KBM-7 (cell line): ENCODE data around the gene SIRT3.
"Not testable (repeated sequence)": the region's sequence is repeated elsewhere in the genome, so short reads cannot be mapped to it uniquely, and the experiment has no call there.

Experiments
- DNase-seq: peaks from one replicate; pipeline ENCODE4 v3.0.0-alpha.2; 2015
- in situ Hi-C: fragments of 300-500 bp; cut with MboI; formaldehyde crosslinking; loops from 2 replicates; pipeline ENCODE4 v1.14.3; 2020; ENCODE audit warnings: low sequenced_read_pairs, low pct_unique_long_range_greater_than_20kb, mixed read lengths

SIRT3 gene

DNA sequence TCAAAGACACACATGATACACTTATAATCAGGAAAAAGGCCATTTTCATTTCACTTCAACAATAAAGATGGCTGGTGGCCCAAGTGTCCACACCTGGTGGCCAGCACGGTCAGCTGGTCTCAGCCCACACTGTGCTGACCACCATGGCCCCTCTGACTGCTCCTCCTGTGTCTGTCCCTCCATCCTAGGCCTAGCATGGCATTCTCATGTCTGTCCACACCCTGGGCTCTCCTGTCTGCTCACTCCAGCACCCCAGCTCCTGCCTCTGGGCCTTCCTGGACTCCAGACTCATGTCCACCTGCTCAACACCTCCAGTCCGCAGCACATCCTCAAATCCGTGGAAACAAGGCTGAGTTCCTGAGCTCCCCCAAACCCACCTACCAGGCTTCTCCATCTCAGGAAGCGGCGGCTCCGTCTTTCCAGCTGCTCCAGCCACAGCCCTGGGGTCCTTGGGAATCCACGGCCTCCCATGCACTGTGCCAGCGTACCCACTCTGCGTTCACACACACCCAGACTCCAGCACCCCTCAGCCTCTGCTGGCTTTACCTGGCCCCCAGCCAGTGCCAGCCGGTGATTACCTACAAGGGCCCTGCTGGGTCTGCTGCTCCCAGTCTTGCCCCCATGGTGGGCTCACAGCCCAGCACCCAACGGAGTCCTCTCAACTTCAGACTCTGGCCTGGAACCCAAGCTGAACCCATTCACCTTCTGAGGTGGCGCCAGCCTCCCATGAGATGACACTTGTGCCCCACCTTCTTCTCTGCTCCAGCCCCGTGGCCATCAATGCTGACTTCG lies 13.9 kb downstream of the SIRT3 start:
- no peak for DNase-seq
- in situ Hi-C loops, result no loop called here

DNA sequence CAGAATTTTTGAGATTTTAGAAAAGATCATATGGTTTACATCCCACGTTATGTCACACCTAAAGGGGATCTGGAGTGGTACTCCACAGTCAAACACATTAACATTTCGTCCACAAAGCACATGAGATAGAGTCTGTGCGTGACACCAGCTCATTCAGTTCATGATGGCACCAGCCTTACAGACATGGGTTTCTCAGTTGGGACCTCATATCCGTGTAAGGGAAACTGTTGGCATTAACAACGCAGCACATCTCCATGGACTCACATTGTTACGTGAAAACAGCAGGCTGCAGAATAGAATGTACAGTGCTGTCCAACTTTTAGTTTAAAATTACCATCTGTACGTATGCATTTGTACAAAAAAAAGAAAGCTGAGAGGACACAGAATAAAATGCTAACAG lies 14.6 kb downstream of the SIRT3 start:
- no peak for DNase-seq
- in situ Hi-C loops, result no loop called here

- DNase-seq, in situ Hi-C loops: not testable (repeated sequence)
Measured at GRCh38 chr11:220641-221215, 15.4 kb downstream of the SIRT3 start.

GRCh38 chr11:218815-219593 lies 17.1 kb downstream of the SIRT3 start:
- in situ Hi-C loops, result no loop called here
- DNase-seq, result no peak

DNA sequence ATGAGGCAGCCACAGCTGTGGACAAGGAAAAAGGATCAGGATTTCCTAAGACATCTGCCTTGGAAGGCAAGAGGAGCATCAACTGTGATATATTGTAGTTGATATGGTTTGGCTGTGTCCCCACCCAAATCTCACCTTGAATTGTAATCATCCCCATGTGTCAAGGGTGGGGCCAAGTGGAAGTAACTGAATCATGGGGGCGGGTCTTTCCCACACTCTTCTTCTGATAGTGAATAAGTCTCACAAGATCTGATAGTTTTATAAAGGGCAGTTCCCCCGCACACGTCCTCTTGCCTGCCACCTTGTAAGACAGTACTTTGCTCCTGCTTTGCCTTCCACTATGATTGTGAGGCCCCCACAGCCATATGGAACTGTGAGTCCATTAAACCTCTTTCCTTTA lies 18.4 kb downstream of the SIRT3 start:
- in situ Hi-C loops, result no loop called here
- DNase-seq, result no peak

- no peak for DNase-seq
- in situ Hi-C loops, result no loop called here
Measured at GRCh38 chr11:216081-216974, 19.8 kb downstream of the SIRT3 start.

GRCh38 chr11:215581-216037 lies 20.5 kb downstream of the SIRT3 start:
- no peak for DNase-seq
- in situ Hi-C loops, result no loop called here

DNA sequence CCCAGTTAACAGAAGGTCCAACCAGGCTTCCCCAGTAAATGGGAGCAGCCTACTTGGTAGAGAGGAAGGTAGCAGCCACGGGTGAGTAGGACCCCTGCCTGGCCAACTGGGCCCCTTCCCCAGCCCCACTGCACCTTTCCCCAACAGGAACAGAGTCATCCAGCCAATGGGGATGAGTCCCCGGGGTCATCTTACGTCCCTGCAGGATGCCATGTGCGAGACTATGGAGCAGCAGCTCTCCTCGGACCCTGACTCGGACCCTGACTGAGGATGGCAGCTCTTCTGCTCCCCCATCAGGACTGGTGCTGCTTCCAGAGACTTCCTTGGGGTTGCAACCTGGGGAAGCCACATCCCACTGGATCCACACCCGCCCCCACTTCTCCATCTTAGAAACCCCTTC lies 22.1 kb downstream of the SIRT3 start:
- no peak for DNase-seq
- in situ Hi-C loops, result no loop called here

DNA sequence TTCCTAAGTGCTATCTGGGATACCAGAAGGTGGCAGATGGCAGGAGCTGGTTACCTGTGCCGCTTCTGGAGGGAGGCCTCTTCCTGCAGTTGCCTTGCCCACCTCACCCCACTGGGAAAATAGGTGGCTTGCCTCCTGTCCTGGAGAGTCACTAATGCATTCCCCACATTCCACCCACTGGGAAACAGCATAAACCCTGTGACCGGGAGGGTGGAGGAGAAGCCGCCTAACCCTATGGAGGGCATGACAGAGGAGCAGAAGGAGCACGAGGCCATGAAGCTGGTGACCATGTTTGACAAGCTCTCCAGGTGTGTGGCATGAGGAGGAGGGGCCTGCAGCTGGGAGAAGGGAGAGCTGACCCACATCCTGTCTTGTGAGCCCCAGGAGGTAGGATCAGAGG lies 23.0 kb downstream of the SIRT3 start:
- in situ Hi-C loops, result no loop called here
- no peak for DNase-seq

DNA sequence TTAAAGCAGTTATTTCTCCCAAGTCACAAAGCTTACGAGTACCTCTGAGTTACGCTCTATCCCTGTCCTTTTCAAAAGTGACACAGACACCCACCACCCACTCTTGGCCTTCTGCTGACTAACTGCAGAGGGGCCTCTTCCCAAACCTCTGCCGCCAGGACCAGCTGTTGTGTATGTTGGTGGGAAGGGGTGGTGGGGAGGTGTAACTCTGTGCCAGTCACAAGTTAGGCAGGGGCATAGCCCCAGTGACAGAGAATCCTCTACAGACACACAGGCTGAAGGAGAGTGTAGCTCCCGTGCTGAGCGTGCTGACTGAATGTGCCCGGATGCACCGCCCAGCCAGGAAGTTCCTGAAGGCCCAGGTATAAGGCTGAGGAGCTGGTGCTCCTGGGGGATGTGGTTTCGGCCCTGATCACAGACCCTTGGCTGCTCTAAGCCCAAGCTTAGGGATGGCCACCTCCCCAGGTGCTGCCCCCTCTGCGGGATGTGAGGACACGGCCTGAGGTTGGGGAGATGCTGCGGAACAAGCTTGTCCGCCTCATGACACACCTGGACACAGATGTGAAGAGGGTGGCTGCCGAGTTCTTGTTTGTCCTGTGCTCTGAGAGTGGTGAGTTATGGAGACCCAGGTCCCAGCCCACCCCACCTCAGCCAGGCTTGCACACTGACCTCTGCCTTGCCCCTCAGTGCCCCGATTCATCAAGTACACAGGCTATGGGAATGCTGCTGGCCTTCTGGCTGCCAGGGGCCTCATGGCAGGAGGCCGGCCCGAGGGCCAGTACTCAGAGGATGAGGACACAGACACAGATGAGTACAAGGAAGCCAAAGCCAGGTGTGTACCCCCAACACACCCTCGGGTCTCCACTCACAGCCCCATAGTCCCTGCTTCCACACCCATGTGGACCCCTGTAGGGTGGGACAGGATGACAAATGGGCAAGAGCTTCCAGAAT lies 23.7 kb downstream of the SIRT3 start:
- in situ Hi-C loops, result no loop called here
- DNase-seq, result no peak

DNA sequence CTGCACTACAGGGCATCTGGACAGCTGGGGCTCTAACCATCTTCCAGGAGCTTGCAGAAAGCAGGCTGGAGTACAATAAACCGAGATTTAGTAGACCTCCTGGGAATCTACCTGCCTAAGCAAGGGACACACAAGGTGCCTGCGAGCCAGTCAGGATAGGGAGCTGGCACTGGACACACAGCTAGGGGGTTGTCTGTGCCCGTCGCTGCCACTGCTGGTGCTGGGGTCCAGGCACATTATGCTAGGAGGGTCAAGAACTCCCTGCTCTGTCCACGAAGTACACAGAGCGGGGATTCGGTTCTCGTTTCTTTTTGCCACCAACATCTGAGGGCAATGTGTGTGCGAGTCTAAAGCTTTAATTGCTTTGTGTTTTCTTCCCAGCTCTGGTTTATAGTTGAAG lies 24.4 kb downstream of the SIRT3 start:
- no peak for DNase-seq
- in situ Hi-C loops, result no loop called here

DNA sequence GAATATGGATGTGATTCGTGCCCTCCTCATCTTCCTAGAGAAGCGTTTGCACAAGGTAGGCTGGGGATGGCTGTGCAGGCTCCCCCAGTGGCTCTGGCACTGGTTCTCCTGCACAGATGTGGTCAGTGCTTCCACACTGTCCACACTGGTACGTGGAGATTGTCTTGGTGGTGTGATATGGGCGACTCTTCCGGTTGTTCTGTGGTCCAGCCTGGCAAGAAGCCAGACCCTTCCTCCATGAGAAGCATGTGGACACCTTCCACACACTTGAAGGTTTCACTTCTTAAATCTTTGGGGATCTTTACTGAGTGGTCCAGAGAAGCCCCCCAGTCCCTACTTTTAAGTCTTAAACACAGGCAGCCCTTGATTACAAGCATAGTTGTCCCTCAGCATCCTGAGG lies 24.8 kb downstream of the SIRT3 start:
- in situ Hi-C loops, result no loop called here
- no peak for DNase-seq

DNA sequence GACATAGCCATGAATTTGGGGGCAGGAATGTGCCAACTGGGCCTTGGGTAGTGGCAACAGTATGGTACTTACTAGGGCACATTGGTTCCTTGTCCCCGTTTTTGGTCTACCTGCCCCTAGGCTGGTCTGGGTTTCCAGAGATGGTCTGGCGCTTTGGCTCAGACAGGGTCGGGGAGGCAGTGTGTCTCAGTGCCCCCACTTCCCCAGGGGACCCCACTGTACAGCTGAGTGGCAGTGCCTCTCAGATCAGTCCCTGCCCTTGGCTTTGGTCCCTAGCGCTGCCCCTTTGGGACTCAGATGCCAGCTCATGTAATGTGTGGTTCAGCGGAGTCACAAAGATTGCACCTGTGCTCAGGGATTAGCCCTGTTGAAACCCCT lies 25.4 kb downstream of the SIRT3 start:
- in situ Hi-C loops, result no loop called here
- no peak for DNase-seq

DNA sequence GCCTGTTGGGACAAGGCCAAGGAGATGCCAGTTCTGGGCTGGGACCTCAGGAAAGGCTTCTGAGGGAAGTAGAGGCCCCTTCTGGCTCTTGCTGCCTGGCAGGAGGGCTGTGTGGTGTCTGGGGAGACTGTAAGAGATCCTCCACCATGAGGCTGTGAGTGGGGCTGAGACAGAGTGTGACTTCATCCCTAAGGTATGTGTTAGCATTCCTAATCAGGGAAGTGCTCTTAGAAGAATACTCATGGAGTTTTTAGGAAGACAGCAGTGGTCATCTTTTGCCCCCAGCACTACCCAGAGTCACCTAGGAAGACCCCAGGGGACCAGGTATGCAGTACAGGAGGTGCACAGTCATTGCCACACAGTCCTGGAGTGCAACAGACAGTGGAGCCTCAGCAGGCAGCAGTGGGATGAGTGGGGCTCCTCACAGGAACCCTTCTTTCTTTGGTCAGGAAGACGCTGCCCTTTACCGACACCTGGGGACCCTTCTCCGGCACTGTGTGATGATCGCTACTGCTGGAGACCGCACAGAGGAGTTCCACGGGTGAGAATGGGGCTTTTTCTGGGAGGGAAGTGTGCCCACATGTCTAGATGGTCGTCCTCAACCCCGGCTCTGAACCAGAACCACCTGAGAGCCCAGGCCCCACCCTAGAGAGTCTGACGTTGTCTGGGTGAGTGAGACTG lies 25.9 kb downstream of the SIRT3 start:
- in situ Hi-C loops, result no loop called here
- no peak for DNase-seq

GRCh38 chr11:209275-210121 lies 26.6 kb downstream of the SIRT3 start:
- in situ Hi-C loops, result no loop called here

DNA sequence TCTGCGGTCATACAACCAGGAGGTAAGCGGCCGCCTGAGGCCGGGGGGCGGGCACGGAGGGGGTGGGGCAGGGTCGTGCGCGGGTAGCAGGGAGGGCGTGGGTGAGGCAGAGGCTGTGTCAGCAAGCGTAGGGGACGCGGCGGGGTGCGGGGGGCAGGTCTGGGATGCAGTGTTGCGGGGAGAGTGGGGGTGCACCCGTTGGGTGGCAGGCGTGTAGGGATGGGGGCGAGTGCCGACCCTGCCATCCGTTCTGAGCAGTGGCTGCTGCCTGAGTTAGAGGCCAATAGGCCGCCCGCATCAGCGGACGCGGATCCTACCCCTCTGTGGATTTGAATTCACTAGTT lies 27.3 kb downstream of the SIRT3 start:
- in situ Hi-C loops, result no loop called here
- no peak for DNase-seq

More at GRCh38 chr11:209275-210121, 26.6 kb downstream of the SIRT3 start:
- peak; percentile 29 for DNase-seq
